Testis (tissue), 2 donors: Measurements from ENCODE around the gene CD59.

Experiments
- CTCF ChIP-seq, 3 experiments: fragments of 450-650 bp in 2 of 3; fragments of 200-600 bp in 1 of 3; sonication (generic) in 1 of 3; IDR thresholded peaks; one replicate each; pipeline ENCODE4 v1.5.1; 2016 to 2019; ENCODE audit warnings: antibody characterized with exemption in 3 of 3, mild to moderate bottlenecking in 2 of 3, moderate library complexity in 1 of 3
- POLR2A ChIP-seq: fragments of 450-650 bp; IDR thresholded peaks from one replicate; pipeline ENCODE4 v1.6.1; 2017; ENCODE audit warnings: antibody characterized with exemption, mild to moderate bottlenecking, moderate library complexity

GRCh38 chr11:33766085-33766484, 29.9 kb upstream of the CD59 start:
- TF ChIP-seq CTCF (IDR thresholded peaks at IDR 0.05) (no peak), POLR2A (no peak)
